Upper lobe of left lung (tissue), 6 donors: ENCODE measurements around the gene RANBP9. TPM values are rescaled to one million over a fixed set of nuclear protein-coding genes. Genes with fewer than 3 reads are reported as not detected.
A peak's percentile ranks its signal among the peaks of the same experiment; 100 is the strongest.

Experiments used
- ATAC-seq, 2 donors: fragments of 200-7000 bp; cut with Tn5 transposase; one replicate each; pipeline ENCODE4 v1.9.1; 2022; ENCODE audit warnings: mild to moderate bottlenecking in 2 of 2, moderate library complexity in 2 of 2; ENCODE audit not compliant: low FRiP score in 2 of 2
- DNase-seq, 2 donors: peaks; one replicate each; pipeline ENCODE4 v3.0.0-alpha.2; 2019 to 2020
- H3K27ac ChIP-seq, 4 donors: fragments of 200-600 bp; sonication (generic); one replicate each; pipeline ENCODE4 v1.5.1; 2016 to 2019
- H3K27me3 ChIP-seq, 4 donors: fragments of 200-600 bp; sonication (generic); one replicate each; pipeline ENCODE4 v1.5.1; 2017 to 2019
- H3K36me3 ChIP-seq, 4 donors: fragments of 200-600 bp; sonication (generic); one replicate each; pipeline ENCODE4 v1.5.1; 2016 to 2019
- H3K4me1 ChIP-seq, 4 donors: fragments of 200-600 bp; sonication (generic); one replicate each; pipeline ENCODE4 v1.5.1; 2018 to 2019
- H3K4me3 ChIP-seq, 4 donors: fragments of 200-600 bp; sonication (generic); one replicate each; pipeline ENCODE4 v1.5.1; 2017 to 2019; ENCODE audit warnings: mild to moderate bottlenecking in 2 of 4, moderate library complexity in 1 of 4
- H3K9me3 ChIP-seq, 4 donors: fragments of 200-600 bp; sonication (generic); one replicate each; pipeline ENCODE4 v1.5.1; 2018 to 2019
- EP300 ChIP-seq, 4 donors: sonication (generic); formaldehyde crosslinking; IDR thresholded peaks; one replicate each; pipeline ENCODE4 v1.5.1; 2017; ENCODE audit warnings: antibody characterized with exemption in 4 of 4, control low read depth in 2 of 4
- POLR2A ChIP-seq, 4 donors: fragments of 450-650 bp; IDR thresholded peaks; one replicate each; pipeline ENCODE4 v1.5.1; 2016 to 2017; ENCODE audit warnings: antibody characterized with exemption in 4 of 4, mild to moderate bottlenecking in 2 of 4
- POLR2AphosphoS5 ChIP-seq, 2 donors: sonication (generic); formaldehyde crosslinking; IDR thresholded peaks; one replicate each; pipeline ENCODE4 v1.5.1; 2017; ENCODE audit warnings: antibody characterized with exemption in 2 of 2
- WGBS, 2 donors: methylation state at CpG; one replicate each; pipeline ENCODE4 v1.1.5; 2017 to 2018; 5-methylcytosine and 5-hydroxymethylcytosine counted together
- total RNA-seq, 6 donors: library from RNA; depleted of rRNA in 4 of 6; stranded (reverse); fragments of >200 nt in 4 of 6; gene quantifications; one replicate each; pipeline versions ENCODE4 v1.1.0 to v1.2.1, GENCODE V29; 2016 to 2021
- TF ChIP-seq, protein P1 (sequence below), 6 experiments: fragments of 450-650 bp in 4 of 6; fragments of 200-600 bp in 2 of 6; sonication (generic) in 2 of 6; IDR thresholded peaks; one replicate each; pipeline ENCODE4 v1.5.1; 2016 to 2019; ENCODE audit warnings: antibody characterized with exemption in 6 of 6
- donor health status: DM: no; HTN: no; CAD: no; lungs with moderate emphysema.
- donor health status: DM: no; HTN: yes; CAD: no; lungs with severe emphysema.

Gene RANBP9
- total RNA-seq, 6 donors from 2014 or later = 29.8 to 46.7 (median 36.4) TPM

DNA sequence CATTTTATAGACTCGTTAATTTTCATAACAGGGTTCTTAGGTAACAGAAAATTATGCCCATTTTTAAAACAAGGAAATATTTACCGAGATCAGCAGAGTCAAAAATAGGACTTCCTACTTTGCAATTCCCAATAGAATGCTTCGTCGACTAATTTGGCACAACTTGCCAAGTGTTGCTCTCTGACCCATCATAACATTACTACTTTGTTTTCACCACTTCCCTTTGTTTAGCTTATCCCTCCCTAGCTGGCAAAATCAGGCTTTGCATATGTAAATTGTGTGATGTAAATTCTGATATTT, 914 bp upstream of the RANBP9 start:
- Histone ChIP-seq H3K36me3 (no peaks in the 10 kb centered on the region), H3K4me1 (peaks cover 12 to 30% (median 22%) of the 10 kb centered on the region in 4 donors), H3K27ac (peak overlapping the region; percentile 91 to 100 (median 97)), H3K4me3 (peak overlapping the region; percentile 52 to 93 (median 88)), H3K27me3 (no peaks in the 10 kb centered on the region), H3K9me3 (no peaks in the 10 kb centered on the region)
- WGBS, 2 donors = 0% methylated on average over 4 of the region's 4 CpGs
- no peak for DNase-seq
- TF ChIP-seq POLR2AphosphoS5 (IDR thresholded peaks at IDR 0.05) (no peak), POLR2A (IDR thresholded peaks at IDR 0.05) (no peak), EP300 (IDR thresholded peaks at IDR 0.05) (no peak)
- TF ChIP-seq, protein P1, sequence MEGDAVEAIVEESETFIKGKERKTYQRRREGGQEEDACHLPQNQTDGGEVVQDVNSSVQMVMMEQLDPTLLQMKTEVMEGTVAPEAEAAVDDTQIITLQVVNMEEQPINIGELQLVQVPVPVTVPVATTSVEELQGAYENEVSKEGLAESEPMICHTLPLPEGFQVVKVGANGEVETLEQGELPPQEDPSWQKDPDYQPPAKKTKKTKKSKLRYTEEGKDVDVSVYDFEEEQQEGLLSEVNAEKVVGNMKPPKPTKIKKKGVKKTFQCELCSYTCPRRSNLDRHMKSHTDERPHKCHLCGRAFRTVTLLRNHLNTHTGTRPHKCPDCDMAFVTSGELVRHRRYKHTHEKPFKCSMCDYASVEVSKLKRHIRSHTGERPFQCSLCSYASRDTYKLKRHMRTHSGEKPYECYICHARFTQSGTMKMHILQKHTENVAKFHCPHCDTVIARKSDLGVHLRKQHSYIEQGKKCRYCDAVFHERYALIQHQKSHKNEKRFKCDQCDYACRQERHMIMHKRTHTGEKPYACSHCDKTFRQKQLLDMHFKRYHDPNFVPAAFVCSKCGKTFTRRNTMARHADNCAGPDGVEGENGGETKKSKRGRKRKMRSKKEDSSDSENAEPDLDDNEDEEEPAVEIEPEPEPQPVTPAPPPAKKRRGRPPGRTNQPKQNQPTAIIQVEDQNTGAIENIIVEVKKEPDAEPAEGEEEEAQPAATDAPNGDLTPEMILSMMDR (IDR thresholded peaks at IDR 0.05) = no peak
- peak in 1 of 2 donors; percentile 38 for ATAC-seq

GRCh38 chr6:13711324-13711732, 307 bp downstream of the RANBP9 start:
- peaks cover 18 to 37% (median 24%) of the 10 kb centered on the region in 4 donors for H3K4me1 ChIP-seq
- H3K27ac ChIP-seq = peak overlapping the region; percentile 91 to 100 (median 94)
- DNase-seq = peak in 1 of 2 donors; percentile 61
- H3K27me3 ChIP-seq = no peaks in the 10 kb centered on the region
- peak; percentile 1 to 71 for ATAC-seq
- peak overlapping the region; percentile 36 to 93 (median 88) for H3K4me3 ChIP-seq
- 5% methylated on average over 8 of the region's 62 CpGs; no CpG with 5 or more reads in 1 of the 2 donors for WGBS, 2 donors
- no peaks in the 10 kb centered on the region for H3K9me3 ChIP-seq
- H3K36me3 ChIP-seq = no peaks in the 10 kb centered on the region
- TF ChIP-seq POLR2A (IDR thresholded peaks at IDR 0.05) = peak in 1 of 4 donors; percentile 55
- TF ChIP-seq POLR2AphosphoS5 (IDR thresholded peaks at IDR 0.05) = no peak
- TF ChIP-seq EP300 (IDR thresholded peaks at IDR 0.05) = no peak
- TF ChIP-seq, protein P1 (IDR thresholded peaks at IDR 0.05) = peak in 5 of 6 experiments; percentile 6 to 54 (median 31)

DNA sequence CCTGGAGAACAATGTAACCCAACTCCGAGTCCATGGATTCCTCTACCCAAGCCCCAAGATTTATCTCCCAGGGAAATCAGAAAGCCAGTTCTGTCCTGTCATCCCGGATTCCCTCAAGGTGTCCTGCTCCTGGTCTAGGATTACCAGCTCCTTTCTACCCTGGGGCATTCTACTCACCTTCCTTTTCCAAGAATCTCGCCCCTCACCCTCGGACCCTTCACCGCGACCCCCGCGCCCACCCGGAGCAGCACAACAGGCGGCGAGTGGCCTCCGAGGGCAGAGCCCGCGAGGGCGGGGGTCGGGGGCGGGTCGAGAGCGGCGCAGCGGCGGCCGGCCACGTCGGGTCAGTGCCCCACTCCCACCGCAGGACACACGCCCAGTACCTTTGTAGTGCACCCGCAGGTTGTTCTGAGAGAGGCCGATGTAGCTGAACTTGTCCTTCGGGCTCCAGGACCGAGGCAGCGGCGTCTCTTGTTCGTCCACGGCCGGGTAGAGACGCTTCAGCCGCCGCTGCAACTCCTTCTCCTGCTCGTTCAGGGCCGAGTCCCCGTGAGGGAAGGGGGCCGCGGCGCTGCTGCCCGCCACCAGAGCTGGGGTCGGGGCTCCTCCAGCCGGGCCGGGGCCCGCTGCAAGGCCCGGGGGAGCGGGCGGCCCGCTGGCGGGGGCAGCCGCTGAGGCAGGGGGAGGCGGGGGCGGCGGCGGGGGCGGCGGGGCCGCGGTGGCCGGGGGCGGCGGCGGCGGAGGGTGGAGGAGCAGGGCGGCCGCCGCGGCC, 897 bp downstream of the RANBP9 start:
- Histone ChIP-seq H3K4me3 (peak overlapping the region; percentile 81 to 93 (median 88)), H3K27ac (peak overlapping the region; percentile 91 to 100 (median 94)), H3K4me1 (peaks cover 18 to 37% (median 24%) of the 10 kb centered on the region in 4 donors), H3K27me3 (no peaks in the 10 kb centered on the region), H3K36me3 (no peaks in the 10 kb centered on the region), H3K9me3 (no peaks in the 10 kb centered on the region)
- 0% methylated on average over 9 to 14 of the region's 73 CpGs for WGBS, 2 donors
- peak; percentile 63 to 92 for DNase-seq
- no peak for TF ChIP-seq EP300 (IDR thresholded peaks at IDR 0.05)
- TF ChIP-seq, protein P1 (IDR thresholded peaks at IDR 0.05) = peak in 1 of 6 experiments; percentile 12
- TF ChIP-seq POLR2AphosphoS5 (IDR thresholded peaks at IDR 0.05) = peak; percentile 22 to 60
- peak in 2 of 4 donors; percentile 15 to 18 for TF ChIP-seq POLR2A (IDR thresholded peaks at IDR 0.05)
- ATAC-seq = peak in 1 of 2 donors; percentile 58

GRCh38 chr6:13709689-13710551, 1.7 kb downstream of the RANBP9 start:
- DNase-seq (no peak), ATAC-seq (no peak)
- Histone ChIP-seq H3K27me3 (no peaks in the 10 kb centered on the region), H3K4me1 (peaks cover 18 to 39% (median 24%) of the 10 kb centered on the region in 4 donors), H3K36me3 (no peaks in the 10 kb centered on the region), H3K27ac (peak overlapping the region; percentile 91 to 100 (median 94)), H3K4me3 (peak overlapping the region; percentile 81 to 93 (median 88)), H3K9me3 (no peaks in the 10 kb centered on the region)
- TF ChIP-seq EP300 (IDR thresholded peaks at IDR 0.05) (no peak), POLR2AphosphoS5 (IDR thresholded peaks at IDR 0.05) (no peak), POLR2A (IDR thresholded peaks at IDR 0.05) (no peak)
- TF ChIP-seq, protein P1 (IDR thresholded peaks at IDR 0.05) = no peak
- WGBS, 2 donors = 2 to 3% methylated on average over 10 of the region's 10 CpGs
